Stimulated activated CD4-positive, alpha-beta T cell treated with anti-CD3 and anti-CD28 coated beads, Interleukin-2, amount 100 ng/mL, for 4 hours (primary cell): ENCODE data around the gene KIRREL3.

ENCODE experiments used
- DNase-seq: peaks from one replicate; pipeline ENCODE4 v3.0.0-alpha.2; 2020; ENCODE audit warnings: low read depth

Gene KIRREL3

DNA sequence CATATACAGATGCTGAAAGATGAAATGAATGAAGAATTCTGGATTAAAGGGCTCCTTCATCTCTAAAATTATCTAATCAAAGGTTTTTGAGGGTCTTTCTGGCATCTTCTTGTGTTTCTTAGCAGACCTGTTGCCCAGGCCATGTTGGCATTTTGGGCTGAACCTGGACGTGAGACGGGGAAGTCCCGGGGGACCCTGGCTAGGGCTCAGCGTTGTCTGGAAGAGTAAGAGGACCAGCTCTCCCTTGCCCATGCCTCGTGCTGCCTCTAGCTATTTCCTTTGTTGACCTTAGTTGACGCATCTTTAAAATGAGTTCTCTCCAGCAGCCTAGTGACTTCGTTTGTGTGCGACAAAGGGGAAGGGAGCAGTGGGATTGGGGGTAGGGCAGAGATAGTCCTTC, 492.9 kb downstream of the KIRREL3 start:
- no peak for DNase-seq

DNA sequence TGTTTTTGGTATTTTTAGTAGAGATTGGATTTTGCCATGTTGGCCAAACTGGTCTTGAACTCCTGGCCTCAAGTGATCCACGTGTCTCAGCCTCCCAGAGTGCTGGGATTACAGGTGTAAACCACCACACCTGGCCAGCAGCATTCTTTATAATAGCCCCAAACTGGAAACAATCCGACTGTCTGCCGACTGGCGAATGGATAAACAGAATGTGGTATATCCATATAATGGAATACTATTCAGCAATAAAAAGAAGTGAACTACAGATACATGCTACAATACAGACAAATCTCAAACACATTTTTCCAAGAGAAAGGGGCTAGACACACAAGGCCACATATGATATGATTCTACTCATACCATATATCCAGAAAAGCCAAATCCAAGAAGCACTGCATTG, 493.8 kb downstream of the KIRREL3 start:
- no peak for DNase-seq

DNA sequence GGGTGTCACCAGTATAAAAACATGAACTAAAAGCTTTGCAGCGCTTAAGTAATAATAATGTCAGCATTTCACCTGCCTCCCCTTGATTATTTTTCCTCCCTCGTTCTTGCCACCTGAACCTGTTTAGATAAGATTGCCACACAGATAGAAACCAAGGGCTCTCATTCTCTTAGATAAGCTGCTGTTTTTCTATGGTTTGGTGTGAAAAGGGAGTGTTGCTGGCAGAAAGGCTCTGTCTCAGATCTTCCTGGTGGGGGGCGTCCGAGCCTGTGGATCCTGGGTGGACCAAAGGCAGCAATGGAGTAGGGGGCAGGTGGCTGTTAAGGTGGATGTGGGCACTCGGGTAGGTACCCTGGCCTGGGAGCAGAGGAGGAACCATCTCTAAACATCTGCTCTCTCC, 497.6 kb downstream of the KIRREL3 start:
- DNase-seq = no peak

DNA sequence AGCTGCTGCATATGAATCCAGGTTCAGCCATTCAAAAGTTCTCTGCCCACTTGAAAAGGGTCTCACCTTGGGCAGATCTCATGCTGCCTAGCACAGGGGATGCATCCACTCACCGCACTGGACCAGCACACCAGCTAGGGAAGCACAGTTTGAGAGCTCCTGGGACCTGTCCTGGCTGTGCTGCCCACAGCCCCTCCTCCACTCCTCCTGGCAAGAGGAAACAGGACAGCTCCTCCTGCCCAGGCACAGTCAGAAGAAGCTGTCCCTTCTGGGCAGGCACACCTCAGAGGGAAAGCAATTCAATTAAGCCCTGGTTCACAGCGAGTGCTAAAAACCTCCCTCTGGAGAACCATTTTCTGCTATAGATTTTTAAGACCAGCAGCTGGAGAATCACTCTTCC, 498.4 kb downstream of the KIRREL3 start:
- DNase-seq = no peak

DNA sequence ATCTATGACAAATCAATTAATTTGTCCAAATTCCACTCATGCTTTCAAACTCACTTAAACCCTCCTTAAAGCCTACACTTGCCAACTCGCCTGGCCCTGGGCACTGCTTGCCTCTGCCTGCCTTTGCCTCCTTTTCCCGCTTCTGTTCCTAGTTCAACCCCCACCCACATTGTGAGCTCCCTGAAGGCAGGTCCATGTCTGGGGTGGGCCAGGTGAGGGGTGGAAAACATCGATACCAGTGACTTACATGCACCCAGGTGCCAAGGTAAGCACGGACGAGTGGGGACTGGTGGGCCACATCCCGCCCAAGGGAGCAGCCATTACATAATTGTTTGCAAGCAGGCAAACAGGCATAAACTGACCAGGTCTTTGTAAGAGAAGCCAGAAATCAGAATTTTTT, 498.9 kb downstream of the KIRREL3 start:
- no peak for DNase-seq

DNA sequence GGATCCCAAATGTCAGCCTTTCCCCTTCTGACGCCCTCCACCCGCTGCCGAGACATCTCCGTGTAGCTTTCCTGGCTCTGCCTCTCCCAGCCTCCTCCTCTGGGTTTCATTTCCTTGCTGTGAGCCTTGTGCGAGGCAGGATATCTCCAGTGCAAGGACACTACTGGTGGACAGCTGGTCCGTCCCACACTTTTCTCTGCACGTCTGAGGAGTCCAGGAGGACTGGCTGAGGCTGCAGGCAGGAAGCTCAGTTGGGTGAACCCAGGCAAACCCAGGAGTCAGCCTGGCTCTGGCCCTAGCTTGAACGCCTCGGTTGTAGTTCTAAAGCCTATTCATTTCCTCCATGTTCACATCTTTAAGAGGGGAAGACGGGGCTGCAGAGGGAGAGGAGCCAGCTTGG, 499.6 kb downstream of the KIRREL3 start:
- DNase-seq = no peak

DNA sequence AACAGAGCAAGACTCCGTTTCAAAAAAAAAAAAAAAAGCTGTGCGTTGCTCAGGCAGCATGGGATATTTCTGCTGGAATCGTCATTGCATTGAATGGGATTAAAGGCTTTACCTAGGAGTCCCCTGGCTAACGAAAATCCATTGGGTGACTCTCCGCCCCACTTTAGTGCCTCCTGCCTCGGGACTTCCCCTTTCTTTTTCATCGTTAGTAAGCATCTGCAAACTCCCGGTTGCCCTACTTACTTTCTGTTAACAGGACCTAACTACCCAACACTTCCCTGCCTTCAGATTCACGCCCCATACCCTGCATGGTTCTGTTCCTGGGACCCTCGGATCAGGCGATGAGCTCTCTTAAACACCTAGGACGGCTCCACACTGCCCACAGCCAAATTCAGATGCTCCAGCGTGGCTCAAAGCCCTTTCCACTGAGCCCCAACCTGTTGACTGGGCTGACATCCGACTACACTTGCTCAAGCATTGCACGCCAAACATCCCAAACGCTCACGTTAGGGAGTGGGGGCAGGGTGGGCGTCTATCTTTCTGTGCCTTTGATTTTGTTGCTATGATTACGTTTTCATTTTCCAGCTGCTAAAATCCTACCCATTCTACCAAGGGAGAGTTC, 501.3 kb downstream of the KIRREL3 start:
- DNase-seq = no peak

DNA sequence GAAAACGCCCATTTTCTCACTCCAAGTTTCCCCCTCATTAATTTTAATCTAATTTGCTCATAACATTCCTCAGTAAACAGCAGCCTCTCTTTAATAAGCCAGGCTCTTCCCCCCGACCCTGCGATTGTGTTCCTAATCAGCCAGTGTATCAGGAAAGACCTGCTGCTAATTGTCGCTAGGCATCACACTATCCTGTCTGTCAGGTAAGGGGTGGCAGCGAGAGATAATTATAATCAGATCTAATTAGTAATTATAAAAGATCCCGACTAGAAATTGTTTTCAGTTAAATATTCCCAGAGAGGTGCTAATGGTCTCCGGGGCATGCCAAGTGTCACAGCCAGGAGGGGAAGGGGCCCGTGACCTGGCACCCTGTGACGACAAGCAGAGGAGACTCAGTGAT, 502.3 kb downstream of the KIRREL3 start:
- no peak for DNase-seq

DNA sequence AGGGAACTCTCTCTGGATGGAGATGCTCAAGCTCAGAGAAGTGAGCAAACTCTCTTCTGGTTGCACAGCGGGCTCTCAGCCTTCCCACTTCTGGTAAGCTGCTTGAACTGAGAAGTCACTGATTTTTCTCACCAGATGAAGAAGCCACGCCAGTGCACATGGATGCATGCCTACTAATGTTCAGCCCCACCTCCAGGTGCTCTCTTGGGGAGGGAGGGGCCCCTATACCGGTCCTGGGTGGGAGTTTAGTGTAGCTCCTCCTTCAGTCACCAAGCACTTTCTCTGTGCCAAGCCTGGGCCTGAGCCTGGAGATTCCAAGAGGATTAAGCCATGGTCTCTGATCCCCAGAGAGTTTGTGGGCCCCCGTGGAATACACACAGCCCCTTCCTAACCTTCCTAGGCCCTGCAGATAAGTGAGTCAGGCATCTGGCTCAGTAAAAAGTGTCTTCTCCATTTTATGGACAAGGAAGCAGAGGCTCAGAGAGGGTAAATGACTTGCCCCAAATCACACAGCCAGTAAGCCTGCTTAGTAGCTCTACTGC, 502.9 kb downstream of the KIRREL3 start:
- DNase-seq = no peak

DNA sequence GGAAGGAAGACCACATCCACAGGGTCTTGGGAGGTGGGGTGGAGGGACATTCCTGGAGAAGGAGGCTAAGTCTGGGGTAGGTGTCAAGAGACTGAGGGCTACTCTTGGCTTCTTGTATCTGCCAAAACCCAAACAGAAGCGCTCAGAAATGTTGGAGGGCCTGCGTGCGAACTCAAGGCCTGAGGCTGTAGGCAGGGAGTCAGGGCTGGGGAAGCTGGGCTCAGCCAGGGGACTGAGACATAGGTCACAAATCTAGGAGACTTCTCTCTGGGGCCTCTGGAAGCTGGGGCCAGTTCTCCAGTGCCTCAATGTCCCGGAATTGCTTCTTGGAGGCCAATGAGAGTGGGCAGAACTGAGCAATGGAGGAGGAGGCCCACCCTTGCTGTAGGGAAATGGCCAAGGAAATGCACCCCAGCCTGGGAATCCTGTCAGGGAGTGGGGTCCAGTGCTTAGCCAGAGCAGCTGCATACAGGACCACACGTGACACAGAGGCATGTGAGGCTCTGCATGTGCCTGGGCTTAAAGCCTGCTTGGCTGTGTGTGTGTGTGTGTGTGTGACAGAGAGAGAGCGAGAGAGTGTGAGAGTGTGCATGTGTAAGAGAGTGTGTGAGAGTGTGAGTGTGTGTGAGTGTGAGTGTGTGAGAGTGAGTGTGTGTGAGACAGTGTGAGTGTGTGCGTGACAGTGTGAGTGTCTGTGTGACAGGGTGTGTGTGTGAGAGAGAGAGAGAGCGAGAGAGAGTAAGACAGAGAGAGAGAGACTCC, 503.8 kb downstream of the KIRREL3 start:
- DNase-seq = no peak

DNA sequence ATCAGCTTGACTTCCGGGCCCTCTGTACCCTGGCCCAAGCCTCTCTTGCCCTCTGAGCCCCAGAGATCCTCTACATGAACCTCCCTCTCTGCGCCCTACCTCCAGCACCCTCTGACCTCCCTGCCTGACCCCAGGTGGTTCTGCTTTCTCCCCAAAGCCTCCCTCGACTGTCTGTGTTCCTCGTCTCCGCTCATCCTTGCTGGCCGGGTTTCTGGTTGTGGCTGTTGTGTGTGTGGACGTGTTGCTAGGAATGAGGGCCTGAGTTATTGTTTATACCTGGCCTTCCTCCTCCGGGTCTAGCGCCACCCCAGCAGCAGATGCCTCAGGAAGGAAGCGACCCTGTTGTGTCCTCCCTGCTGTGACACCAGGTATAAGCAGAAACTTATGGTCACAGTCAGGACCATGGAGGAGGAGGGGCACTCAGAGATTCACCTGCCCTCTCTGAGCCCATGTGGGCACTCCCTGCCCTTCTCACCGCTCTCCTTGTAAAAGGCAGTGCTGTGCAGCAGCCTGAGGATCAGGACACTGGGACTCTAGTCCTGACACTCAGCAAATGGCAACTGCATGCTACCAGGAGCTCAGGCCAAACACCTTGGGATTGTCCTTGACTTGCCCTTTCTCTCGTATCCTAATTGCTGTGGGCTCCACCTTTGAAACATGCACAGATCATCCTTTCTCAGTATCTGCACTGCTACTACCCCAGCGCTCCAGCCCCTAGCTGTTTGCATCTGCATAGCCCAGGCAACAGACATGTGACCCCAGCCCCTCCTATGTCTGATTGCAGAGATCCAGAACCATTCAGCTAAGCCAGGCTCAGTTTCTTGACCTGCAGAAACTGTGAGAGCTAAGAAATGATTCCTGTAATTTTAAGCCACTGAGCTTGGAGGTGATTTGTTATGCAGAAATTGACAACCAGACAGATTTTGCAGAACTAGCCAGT, 505.0 kb downstream of the KIRREL3 start:
- no peak for DNase-seq

DNA sequence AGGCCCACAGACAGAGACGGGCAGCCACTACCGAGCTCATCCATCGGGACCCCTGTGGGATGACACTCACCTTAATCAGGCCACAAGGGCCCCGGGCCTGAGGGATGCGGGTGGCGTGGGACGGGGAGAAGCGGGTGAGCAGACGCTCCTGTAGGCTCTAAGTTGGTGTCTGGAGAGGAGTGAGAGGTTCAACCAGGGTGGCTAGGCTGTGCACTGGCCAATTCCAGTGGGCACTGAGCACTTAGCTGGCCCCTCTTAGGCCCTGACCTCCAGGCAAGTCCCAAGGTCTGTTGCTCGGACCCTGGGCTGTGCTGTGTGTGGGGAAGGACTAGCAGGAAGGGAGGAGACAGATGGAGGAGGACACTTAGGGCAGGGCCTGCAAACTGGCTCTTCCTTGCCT, 505.7 kb downstream of the KIRREL3 start:
- DNase-seq = no peak

DNA sequence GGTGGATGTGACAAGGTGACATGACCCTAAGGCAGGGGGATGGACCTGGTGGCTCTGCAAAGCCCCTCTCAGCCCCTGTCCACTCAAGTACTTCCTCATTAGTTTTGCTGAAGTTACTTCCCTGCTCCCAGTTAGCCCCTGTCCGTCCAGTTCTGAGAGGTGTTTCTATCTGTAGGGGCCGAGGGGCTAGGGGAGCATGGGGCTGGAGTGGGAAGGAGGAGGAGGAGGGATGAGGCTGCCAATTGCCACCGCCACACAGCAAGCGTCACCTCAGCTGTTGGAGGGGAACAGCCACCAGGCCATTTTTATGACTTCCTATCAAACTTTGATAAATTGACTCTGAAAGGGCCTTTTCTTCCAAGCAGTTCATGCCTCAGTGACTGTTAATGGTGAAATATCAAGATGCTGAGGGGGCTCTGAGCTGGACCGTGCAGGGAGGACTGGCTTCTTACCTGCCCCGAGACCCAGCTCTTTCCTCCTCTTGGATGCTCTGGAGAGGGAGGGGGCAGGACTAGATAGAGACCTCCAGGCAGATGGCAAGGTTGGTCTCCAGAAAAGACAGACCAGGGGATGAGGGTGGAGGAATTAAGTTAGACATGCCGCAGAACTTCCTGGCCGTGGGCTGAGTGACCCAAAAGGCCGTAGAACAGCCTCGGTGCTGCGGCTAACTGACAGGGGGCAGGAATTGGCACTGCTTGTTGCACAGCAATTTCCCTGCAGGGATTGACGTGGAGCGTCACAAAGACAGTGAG, 508.1 kb downstream of the KIRREL3 start:
- DNase-seq = no peak

DNA sequence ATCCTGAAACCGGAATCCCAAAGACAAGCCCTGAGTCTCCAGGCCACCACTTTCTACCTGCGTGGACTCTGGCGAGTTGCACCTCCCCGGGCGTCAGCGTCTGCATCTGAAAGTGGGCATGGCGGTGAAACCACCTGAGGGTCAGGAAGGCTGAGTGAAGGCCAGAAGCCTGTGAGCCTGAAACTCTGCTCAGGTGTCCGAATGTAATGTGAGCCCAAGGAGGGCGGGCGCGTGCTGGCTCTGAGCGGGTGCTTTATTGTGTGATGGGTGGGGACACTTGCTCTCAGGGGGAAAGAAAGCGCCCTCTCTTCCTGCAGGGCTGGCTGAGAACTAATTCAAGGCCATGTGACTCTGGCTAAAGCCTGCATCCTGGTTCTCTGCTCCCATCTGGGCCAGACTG, 509.5 kb downstream of the KIRREL3 start:
- DNase-seq = no peak

DNA sequence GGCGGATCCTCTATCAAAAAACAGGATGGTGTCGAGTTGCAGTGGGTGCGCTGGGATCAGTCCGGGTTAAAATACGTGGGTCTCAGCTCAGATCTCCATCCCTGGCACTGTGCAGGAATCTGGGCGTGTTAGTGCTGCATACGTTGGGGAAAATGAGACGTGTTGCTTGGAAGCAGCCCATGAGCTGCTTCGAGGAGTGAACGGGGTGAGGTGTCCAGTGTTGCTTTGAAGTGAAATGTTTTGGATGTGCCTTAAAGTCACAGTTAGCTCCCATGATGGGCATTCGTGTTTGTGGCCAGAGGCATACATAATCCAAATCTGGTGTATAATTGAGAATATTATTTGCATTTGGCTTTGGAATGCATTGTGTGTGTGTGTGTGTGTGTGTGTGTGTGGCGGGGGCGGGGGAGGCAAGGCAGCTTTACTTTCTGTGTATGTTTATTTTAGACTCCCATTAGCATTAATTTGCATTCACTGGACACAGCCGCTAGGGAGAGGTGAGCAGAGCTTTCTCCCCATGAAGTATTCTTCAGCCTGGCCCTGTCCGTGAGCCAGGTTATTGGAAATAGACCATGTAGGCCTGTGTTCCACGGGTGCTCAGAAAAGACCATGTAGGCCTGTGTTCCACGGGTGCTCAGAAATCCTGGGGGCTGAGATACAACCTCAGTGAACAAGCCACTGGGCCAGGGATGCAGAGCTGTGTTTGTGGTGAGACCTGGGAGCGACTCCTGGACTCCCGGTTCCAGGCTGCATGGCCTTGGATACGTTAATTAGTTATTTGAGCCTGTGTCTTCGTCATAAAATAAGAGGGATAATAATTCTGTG, 510.5 kb downstream of the KIRREL3 start:
- no peak for DNase-seq

DNA sequence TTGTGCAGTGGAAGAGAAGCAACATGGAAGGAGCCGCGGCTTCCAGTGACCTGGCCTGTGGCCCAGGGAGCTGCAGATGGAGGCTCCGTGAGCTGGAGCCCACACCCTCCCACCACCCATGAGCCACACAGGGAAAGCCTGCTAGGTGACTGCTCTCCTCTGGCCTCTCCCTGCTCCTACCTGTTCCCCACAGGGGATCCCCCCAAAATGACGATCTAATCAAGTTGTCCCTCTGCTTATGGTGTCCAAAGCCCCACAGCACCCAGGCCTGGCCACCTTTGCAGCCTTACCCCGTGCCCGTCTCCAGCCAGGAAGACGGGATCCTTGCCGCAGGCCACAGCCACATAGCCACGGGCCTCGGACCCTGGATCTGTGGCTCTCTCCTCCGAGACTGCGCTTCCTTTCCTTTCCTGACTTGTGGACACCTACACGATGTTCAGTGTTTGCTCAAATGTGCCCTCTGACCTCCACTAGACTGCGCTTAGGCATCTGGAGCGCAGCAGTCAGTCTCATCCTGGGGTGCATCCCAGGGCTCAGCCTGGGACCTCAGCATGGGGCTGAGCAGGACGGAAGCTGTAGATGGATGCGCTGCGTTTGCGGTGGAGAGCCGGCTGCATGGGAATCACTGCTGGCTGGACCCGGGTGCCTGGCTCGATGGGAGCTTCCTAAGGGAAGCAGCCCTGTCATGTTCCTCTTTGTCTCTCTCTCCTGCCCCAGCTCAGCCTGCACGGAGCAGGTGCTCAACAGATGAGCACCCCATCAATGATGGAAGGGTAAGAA, 511.8 kb downstream of the KIRREL3 start:
- DNase-seq = no peak

DNA sequence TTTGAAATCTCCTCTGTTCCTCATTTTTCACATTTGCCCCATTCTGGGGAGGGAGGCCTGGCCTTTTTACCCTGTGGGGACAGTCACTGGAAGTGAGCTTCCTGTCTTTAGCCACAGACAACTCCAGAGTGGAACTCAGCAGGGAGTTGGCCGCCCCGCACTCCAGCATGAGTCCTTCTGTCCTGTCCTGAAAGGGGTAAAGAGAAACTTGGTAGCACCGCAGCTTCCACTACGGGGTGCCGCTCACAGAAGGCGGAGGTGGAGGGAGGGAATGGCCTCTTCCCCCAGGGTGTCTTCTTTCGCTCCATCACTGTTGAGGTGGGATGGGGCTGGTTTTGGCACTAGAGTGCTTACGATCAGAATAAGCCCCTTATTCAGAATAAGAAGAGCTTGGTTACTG, 512.9 kb downstream of the KIRREL3 start:
- DNase-seq = no peak

DNA sequence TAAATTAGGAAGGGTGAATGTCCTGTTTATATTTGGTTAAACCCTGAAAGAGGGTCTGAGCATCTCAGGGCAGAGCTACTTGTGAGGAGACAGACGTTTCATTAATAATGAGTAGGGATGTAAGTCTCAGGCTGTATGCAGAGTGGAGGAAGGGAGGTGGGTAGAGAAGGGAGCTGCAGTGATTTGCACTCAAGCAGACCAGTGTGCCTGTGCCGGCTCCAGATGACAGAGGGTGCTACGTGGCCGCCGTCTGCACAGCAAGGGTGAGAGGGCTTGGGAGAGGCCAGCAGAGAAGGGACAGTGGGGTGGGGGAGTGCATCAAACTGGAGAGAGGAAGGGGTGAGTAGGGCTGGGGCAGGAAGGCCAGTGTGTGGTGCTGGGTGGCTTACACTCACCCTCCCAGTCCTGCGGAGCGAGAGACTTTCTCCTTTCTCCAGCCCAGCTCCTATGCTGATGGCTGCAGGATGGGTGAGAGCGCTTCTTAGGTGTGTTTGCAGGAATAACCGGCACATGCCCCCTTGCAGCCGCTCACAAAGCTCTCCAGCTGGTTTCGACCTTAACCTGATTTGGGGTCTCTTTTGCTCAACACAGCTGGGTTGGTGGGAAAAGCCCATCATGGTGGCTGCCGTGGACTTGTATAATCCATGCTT, 514.5 kb downstream of the KIRREL3 start:
- DNase-seq = no peak

DNA sequence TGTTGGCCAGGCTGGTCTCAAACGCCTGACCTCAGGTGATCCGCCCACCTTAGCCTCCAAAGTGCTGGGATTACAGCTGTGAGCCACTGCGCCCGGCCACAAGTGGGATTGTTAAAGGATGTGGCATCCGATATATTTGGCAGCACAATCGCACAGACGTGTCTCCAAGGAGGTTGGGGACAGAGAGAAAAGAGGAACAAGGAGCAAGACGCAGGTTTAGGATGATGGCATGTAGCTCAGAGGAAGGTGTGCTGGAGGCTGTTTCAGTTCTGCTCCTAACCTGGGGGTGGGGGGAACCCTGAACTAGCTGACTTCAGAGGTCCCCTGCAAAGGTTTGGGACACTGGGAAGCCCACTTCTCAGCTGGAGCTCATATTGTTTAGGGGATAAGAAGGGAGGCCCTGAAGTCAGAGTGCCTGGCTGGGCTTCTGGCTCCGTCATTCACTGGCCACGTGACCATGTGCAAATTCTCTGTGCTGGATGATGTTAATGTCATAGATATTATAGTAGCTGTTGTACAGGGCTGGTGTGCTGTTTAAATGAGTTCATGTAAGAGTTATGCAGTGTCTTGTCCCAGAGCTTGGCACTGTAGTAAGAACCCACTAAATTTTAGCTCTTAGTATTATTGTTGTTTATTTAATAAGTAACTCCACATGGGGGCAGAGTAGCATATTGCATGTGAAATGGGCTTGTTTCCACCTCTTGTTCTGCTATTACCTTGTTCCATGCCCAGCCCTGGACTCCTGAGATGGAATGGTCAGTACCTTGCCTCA, 515.4 kb downstream of the KIRREL3 start:
- DNase-seq = no peak
